IMR-90 (cell line): ENCODE results near the gene F5. TPM values are rescaled to one million over a fixed set of nuclear protein-coding genes. Genes with fewer than 3 reads are reported as not detected.

ENCODE experiments used
- ATAC-seq: fragments of 200-7000 bp; cut with Tn5 transposase; 2 replicates; pipeline ENCODE4 v1.9.1; 2020; ENCODE audit warnings: low read depth, mild to moderate bottlenecking, moderate library complexity
- BruUV-seq: library from RNA; stranded (reverse); fragments of 400-500 nt; replicated peaks from 2 replicates; lab custom pipeline; 2021; lab: Mats Ljungman, UMichigan
- CTCF ChIA-PET: fragments of 300-600 bp; formaldehyde crosslinking; extraction: SDS; loops from one replicate; lab custom pipeline; 2021; ENCODE audit warnings: antibody characterized with exemption; lab: Yijun Ruan, JAX
- POLR2A ChIA-PET: fragments of 300-600 bp; sonication (Branson Sonifier 250); formaldehyde crosslinking; loops from one replicate; lab custom pipeline; 2022; ENCODE audit warnings: antibody characterized with exemption; ENCODE audit not compliant: unreplicated experiment; lab: Charles Lee
- DNase-seq: peaks from one replicate; pipeline ENCODE4 v3.0.0; 2013
- H2AFZ ChIP-seq: replicated peaks from 2 replicates; pipeline ENCODE3; 2013; ENCODE audit warnings: low read length, mild to moderate bottlenecking; ENCODE audit not compliant: poor library complexity
- H2AK5ac ChIP-seq: 2 replicates; pipeline ENCODE4 v1.6.1; 2013; ENCODE audit warnings: low read depth, low read length, inconsistent platforms
- H2AK9ac ChIP-seq: replicated peaks from 2 replicates; pipeline ENCODE3; 2013; ENCODE audit warnings: mild to moderate bottlenecking, low read depth, low read length, moderate library complexity; ENCODE audit not compliant: poor library complexity
- H2BK120ac ChIP-seq: 2 replicates; pipeline ENCODE4 v1.6.1; 2013; ENCODE audit warnings: low read depth, low read length, inconsistent platforms
- H2BK15ac ChIP-seq: 3 replicates; pipeline ENCODE4 v1.6.1; 2013; ENCODE audit warnings: low read depth, low read length, inconsistent platforms
- H2BK20ac ChIP-seq: 2 replicates; pipeline ENCODE4 v1.6.1; 2013; ENCODE audit warnings: low read depth, mild to moderate bottlenecking, inconsistent platforms, low read length, moderate library complexity
- H2BK5ac ChIP-seq: 2 replicates; pipeline ENCODE4 v1.6.1; 2013; ENCODE audit warnings: mild to moderate bottlenecking, low read depth, low read length, inconsistent platforms; ENCODE audit not compliant: poor library complexity, severe bottlenecking
- H3K14ac ChIP-seq: replicated peaks from 2 replicates; pipeline ENCODE4 v1.6.1; 2013; ENCODE audit warnings: low read depth, low read length, inconsistent platforms
- H3K18ac ChIP-seq: 2 replicates; pipeline ENCODE4 v1.6.1; 2013; ENCODE audit warnings: low read depth, low read length, control low read depth
- H3K23ac ChIP-seq: 2 replicates; pipeline ENCODE4 v1.6.1; 2013; ENCODE audit warnings: low read depth, low read length, inconsistent platforms
- H3K27ac ChIP-seq: 2 replicates; pipeline ENCODE4 v1.5.1; 2013; ENCODE audit warnings: mild to moderate bottlenecking, control low read depth, low read length; ENCODE audit not compliant: insufficient read depth
- H3K27me3 ChIP-seq: 2 replicates; pipeline ENCODE4 v1.6.1; 2013; ENCODE audit warnings: low read length; ENCODE audit not compliant: control insufficient read depth, insufficient read depth
- H3K36me3 ChIP-seq: 2 replicates; pipeline ENCODE4 v1.6.1; 2013; ENCODE audit warnings: low read length, mixed read lengths; ENCODE audit not compliant: control insufficient read depth, insufficient read depth
- H3K4ac ChIP-seq: 2 replicates; pipeline ENCODE4 v1.6.1; 2013; ENCODE audit warnings: low read depth, low read length, inconsistent platforms
- H3K4me1 ChIP-seq: 2 replicates; pipeline ENCODE4 v1.6.1; 2013; ENCODE audit warnings: low read length, mixed read lengths; ENCODE audit not compliant: control insufficient read depth, insufficient read depth
- H3K4me2 ChIP-seq: 2 replicates; pipeline ENCODE4 v1.6.1; 2013; ENCODE audit warnings: low read depth, mild to moderate bottlenecking, control low read depth, low read length, moderate library complexity
- H3K4me3 ChIP-seq: 2 replicates; pipeline ENCODE4 v1.5.1; 2013; ENCODE audit warnings: low read depth, mild to moderate bottlenecking, control low read depth, low read length, moderate library complexity; ENCODE audit not compliant: insufficient read depth
- H3K56ac ChIP-seq: 2 replicates; pipeline ENCODE4 v1.6.1; 2013; ENCODE audit warnings: low read length, inconsistent platforms; ENCODE audit not compliant: insufficient read depth; ENCODE audit errors: extremely low read depth
- H3K79me1 ChIP-seq, 2 experiments: 2 replicates each; pipeline ENCODE4 v1.6.1; 2013; ENCODE audit warnings: low read length in 2 of 2, inconsistent platforms in 1 of 2, low read depth in 1 of 2
- H3K9ac ChIP-seq: 2 replicates; pipeline ENCODE4 v1.6.1; 2013; ENCODE audit warnings: low read depth, low read length, control low read depth
- H3K9me1 ChIP-seq: 2 replicates; pipeline ENCODE4 v1.6.1; 2013; ENCODE audit warnings: low read length, inconsistent platforms; ENCODE audit not compliant: insufficient read depth
- H3K9me3 ChIP-seq: 2 replicates; pipeline ENCODE4 v1.6.1; 2013; ENCODE audit warnings: low read length; ENCODE audit not compliant: control insufficient read depth, insufficient read depth
- H4K20me1 ChIP-seq: 2 replicates; pipeline ENCODE4 v1.6.1; 2013; ENCODE audit warnings: low read length, inconsistent platforms; ENCODE audit not compliant: insufficient read depth
- H4K5ac ChIP-seq: 2 replicates; pipeline ENCODE4 v1.6.1; 2013; ENCODE audit warnings: mild to moderate bottlenecking, low read depth, low read length, control low read depth
- H4K8ac ChIP-seq, 2 experiments: 2 replicates each; pipeline ENCODE4 v1.6.1; 2013; ENCODE audit warnings: low read depth in 2 of 2, low read length in 2 of 2, control low read depth in 1 of 2, inconsistent platforms in 1 of 2
- H4K91ac ChIP-seq: 2 replicates; pipeline ENCODE4 v1.6.1; 2013; ENCODE audit warnings: low read depth, low read length, inconsistent platforms; ENCODE audit not compliant: insufficient read depth
- CEBPB ChIP-seq: IDR thresholded peaks from 2 replicates; pipeline ENCODE4 v1.6.1; 2012; ENCODE audit warnings: low read depth, low read length, improper control_type of control experiment
- CTCF ChIP-seq: conservative IDR thresholded peaks from 2 replicates; pipeline ENCODE4 v1.5.1; 2012; ENCODE audit warnings: mild to moderate bottlenecking, low read depth, low read length, improper control_type of control experiment
- MAFK ChIP-seq: IDR thresholded peaks from 2 replicates; pipeline ENCODE4 v1.6.1; 2012; ENCODE audit warnings: low read depth, low read length, improper control_type of control experiment
- MXI1 ChIP-seq: IDR thresholded peaks from 2 replicates; pipeline ENCODE4 v1.6.1; 2012; ENCODE audit warnings: low read depth, mild to moderate bottlenecking, low read length, moderate library complexity, borderline replicate concordance
- POLR2A ChIP-seq: IDR thresholded peaks from 2 replicates; pipeline ENCODE4 v1.6.1; 2012; ENCODE audit warnings: mild to moderate bottlenecking, low read depth, low read length
- USF2 ChIP-seq: fragments of 150-350 bp; IDR thresholded peaks from 2 replicates; pipeline ENCODE4 v1.6.1; 2017; ENCODE audit warnings: mild to moderate bottlenecking, antibody characterized with exemption, low read length, low read depth
- WGBS, 2 experiments: methylation state at CpG; one replicate each; pipeline versions ENCODE4 v1.1.5 to v1.1.7; 2013; ENCODE audit warnings: missing lambda C conversion rate in 2 of 2; ENCODE audit not compliant: insufficient read length in 1 of 2; ENCODE audit errors: extremely low coverage in 2 of 2; 5-methylcytosine and 5-hydroxymethylcytosine counted together
- dilution Hi-C: fragments of 300-500 bp; cut with HindIII; formaldehyde crosslinking; loops from one replicate; pipeline ENCODE4 v1.14.3; 2018; ENCODE audit warnings: low sequenced_read_pairs; ENCODE audit not compliant: unreplicated experiment
- in situ Hi-C: fragments of 300-500 bp; cut with MboI; formaldehyde crosslinking; loops from 3 replicates; pipeline ENCODE4 v1.14.3; 2019; ENCODE audit warnings: low sequenced_read_pairs, inconsistent platforms, mixed read lengths
- intact Hi-C: fragments of 100-400 bp; cut with micrococcal nuclease; formaldehyde crosslinking; loops from 2 replicates; pipeline ENCODE4 v1.10.0; 2022
- polyA plus RNA-seq, 3 experiments: library from polyadenylated mRNA; depleted of rRNA; stranded (reverse); fragments of >200 nt; gene quantifications; 2 replicates each; pipeline ENCODE4 v1.2.3, GENCODE V29; 2012; ENCODE audit warnings: low replicate concordance in 1 of 3
- total RNA-seq: library from RNA; depleted of rRNA; stranded (reverse); fragments of >200 nt; gene quantifications from 2 replicates; pipeline ENCODE4 v1.2.3, GENCODE V29; 2012

F5 gene
- total and polyA plus RNA-seq, 2 of the 4 experiments (the other 2 are of a cell fraction) = not detected

- Histone ChIP-seq H3K9ac (no peak overlapping the region), H3K4me3 (peak overlapping the region; percentile 19; the same call in 1 of the 2 replicates)
- in situ Hi-C loops = loop anchor here (5.0 to 10.0 kb wide), 2 partner anchors 324 to 369 kb away; no protein-coding TSS in a partner anchor
These were observed 102.7 kb downstream of the F5 start for GRCh38 chr1:169483500-169483966.

More at GRCh38 chr1:169483500-169483966, 102.7 kb downstream of the F5 start:
- no peak for TF ChIP-seq MAFK
- TF ChIP-seq MXI1 = peak; percentile 62; the same call in 1 of the 2 replicates
- no peak for TF ChIP-seq CTCF
- TF ChIP-seq CEBPB = peak; percentile 26; the same call in 1 of the 2 replicates
- peak; percentile 61 for TF ChIP-seq POLR2A
- peak; percentile 77 for TF ChIP-seq USF2
- peaks cover 5% of the 10 kb centered on the region for H3K4me1 ChIP-seq
- 46% methylated on average over 2 of the region's 5 CpGs; no CpG with 5 or more reads in 1 of the 2 experiments for WGBS, 2 experiments
- H4K5ac ChIP-seq = no peak overlapping the region
- no TSS peak for BruUV-seq
- no peak overlapping the region for H3K27ac ChIP-seq
- ATAC-seq = no peak
- H2AK9ac ChIP-seq = no peak overlapping the region
- no peak overlapping the region for H3K18ac ChIP-seq
- no peak overlapping the region for H3K4ac ChIP-seq
- no peak overlapping the region for H3K56ac ChIP-seq
- peak overlapping the region; percentile 73; the same call in 1 of the 2 replicates for H3K23ac ChIP-seq
- H3K79me1 ChIP-seq = peaks cover 9 to 21% of the 10 kb centered on the region in 2 experiments; a peak in 3 of 4 replicates
- intact Hi-C loops (loop anchor here (10.0 kb wide), 1 partner anchor 321 kb away; no protein-coding TSS in a partner anchor), dilution Hi-C loops (no loop called here)
- 0 out of 2 replicates have a peak, but pooled peaks cover 4% of the 10 kb centered on the region for H3K9me1 ChIP-seq
- H2BK20ac ChIP-seq = no peak overlapping the region
- peak overlapping the region; percentile 97 for H3K4me2 ChIP-seq
- no peaks in the 10 kb centered on the region for H3K36me3 ChIP-seq
- no peak overlapping the region for H4K8ac ChIP-seq
- H3K27me3 ChIP-seq = no peaks in the 10 kb centered on the region
- DNase-seq = peak; percentile 79
- no peak overlapping the region for H2BK5ac ChIP-seq
- H4K20me1 ChIP-seq = no peaks in the 10 kb centered on the region
- H2AK5ac ChIP-seq = no peak overlapping the region
- H2BK15ac ChIP-seq = no peak overlapping the region
- H2BK120ac ChIP-seq = no peak overlapping the region
- H3K14ac ChIP-seq = peak overlapping the region; percentile 43; the same call in 1 of the 2 replicates
- no peak overlapping the region for H4K91ac ChIP-seq
- POLR2A ChIA-PET = no interaction called here
- no peaks in the 10 kb centered on the region for H3K9me3 ChIP-seq
- CTCF ChIA-PET = no interaction called here
- no peak overlapping the region for H2AFZ ChIP-seq
